Kidney (tissue), 14 donors: ENCODE measurements around the gene CRTC1. TPM values are rescaled to one million over a fixed set of nuclear protein-coding genes. Genes with fewer than 3 reads are reported as not detected.

Experiments used
- DNase-seq, 5 donors: peaks; one replicate each; pipeline ENCODE4 v3.0.0-alpha.2; 2013 to 2020
- FAIRE-seq: peaks from 2 replicates; lab custom pipeline; 2012; peaks lifted over from hg19 to GRCh38; lab: Jason Lieb, UNC
- H3K27ac ChIP-seq, 2 donors: one replicate each; pipeline ENCODE4 v1.7.0; 2013; ENCODE audit warnings: low read depth in 2 of 2, low read length in 2 of 2, inconsistent platforms in 1 of 2
- H3K27me3 ChIP-seq: one replicate; pipeline ENCODE4 v1.7.1; 2013; ENCODE audit warnings: low read length, inconsistent platforms; ENCODE audit not compliant: control insufficient read depth, insufficient read depth
- H3K36me3 ChIP-seq, 3 donors: one replicate each; pipeline versions ENCODE4 v1.7.0 to v1.7.1; 2013; ENCODE audit warnings: low read length in 3 of 3, control low read depth in 1 of 3, inconsistent platforms in 1 of 3; ENCODE audit not compliant: insufficient read depth in 3 of 3, control insufficient read depth in 2 of 3
- H3K4me1 ChIP-seq, 3 donors: one replicate each; pipeline versions ENCODE4 v1.7.0 to v1.7.1; 2013; ENCODE audit warnings: low read length in 3 of 3, inconsistent platforms in 1 of 3, low read depth in 1 of 3; ENCODE audit not compliant: control insufficient read depth in 2 of 3, insufficient read depth in 2 of 3
- H3K4me3 ChIP-seq, 3 donors: one replicate each; pipeline versions ENCODE4 v1.7.0 to v1.8.1; 2013; ENCODE audit warnings: low read length in 3 of 3, control low read depth in 1 of 3, inconsistent platforms in 1 of 3
- H3K9ac ChIP-seq, 3 donors: one replicate each; pipeline versions ENCODE4 v1.7.0 to v1.7.1; 2013; ENCODE audit warnings: low read length in 3 of 3, control low read depth in 1 of 3, inconsistent platforms in 1 of 3
- H3K9me3 ChIP-seq, 3 donors: one replicate each; pipeline versions ENCODE4 v1.7.0 to v1.7.1; 2013; ENCODE audit warnings: low read length in 3 of 3, control low read depth in 1 of 3, inconsistent platforms in 1 of 3; ENCODE audit not compliant: control insufficient read depth in 2 of 3, insufficient read depth in 1 of 3
- intact Hi-C: fragments of 100-400 bp; cut with DNase I; formaldehyde crosslinking; loops from one replicate; pipeline ENCODE4 v1.11.1; 2022
- polyA plus RNA-seq: library from polyadenylated mRNA; stranded (reverse); fragments of 350-450 nt; fragmentation: Illumina TruSeq; extraction: RNeasy Lipid Tissue Mini Kit (QIAGEN cat#74804); gene quantifications from one replicate; pipeline ENCODE4 v1.2.3, GENCODE V29; 2014; ENCODE audit warnings: low read depth, low replicate concordance; ENCODE audit not compliant: insufficient read depth
- total RNA-seq: library from RNA; stranded (reverse); fragmentation: NEBNext Ultra II Directional; extraction: Animal tissue kit (Norgen Biotek cat#: 25700); gene quantifications from one replicate; pipeline ENCODE4 v1.2.1, GENCODE V29; 2021
- TF ChIP-seq, protein P1 (sequence below): IDR thresholded peaks from 3 replicates; pipeline ENCODE4 v1.5.1; 2012; ENCODE audit warnings: mild to moderate bottlenecking, moderate library complexity, borderline replicate concordance; ENCODE audit not compliant: insufficient read depth; ENCODE audit errors: extremely low read depth
- donor health status: control.
- donor health status: control.
- donor health status: control.
- donor health status: control.
- donor health status: control.
- donor health status: DM: yes; HTN: yes; CAD: no.
- donor health status: Normal renal cell carcinoma (clear cell type).

Gene CRTC1
- total and polyA plus RNA-seq, 2 donors from 2014 or later: 10.9 to 26.8 TPM

DNA sequence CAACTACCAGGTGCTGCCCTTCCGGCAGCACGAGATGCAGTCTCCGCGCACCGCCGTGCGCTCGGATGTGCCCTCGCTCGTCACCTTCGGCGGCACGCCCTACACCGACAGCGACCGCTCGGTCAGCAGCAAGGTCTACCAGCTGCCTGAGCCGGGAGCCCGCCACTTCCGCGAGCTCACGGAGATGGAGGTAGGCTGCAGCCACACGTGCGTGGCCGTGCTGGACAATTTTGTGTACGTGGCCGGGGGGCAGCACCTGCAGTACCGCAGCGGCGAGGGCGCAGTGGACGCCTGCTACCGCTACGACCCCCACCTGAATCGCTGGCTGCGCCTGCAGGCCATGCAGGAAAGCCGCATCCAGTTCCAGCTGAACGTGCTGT, 15.2 kb upstream of the CRTC1 start:
- Histone ChIP-seq H3K27me3 (no peaks in the 10 kb centered on the region), H3K4me1 (no peaks in the 10 kb centered on the region), H3K4me3 (no peak overlapping the region), H3K9ac (no peak overlapping the region), H3K36me3 (no peaks in the 10 kb centered on the region), H3K27ac (no peak overlapping the region), H3K9me3 (no peaks in the 10 kb centered on the region)
- FAIRE-seq: no peak
- intact Hi-C loops: no loop called here
- DNase-seq: no peak
- TF ChIP-seq, protein P1, sequence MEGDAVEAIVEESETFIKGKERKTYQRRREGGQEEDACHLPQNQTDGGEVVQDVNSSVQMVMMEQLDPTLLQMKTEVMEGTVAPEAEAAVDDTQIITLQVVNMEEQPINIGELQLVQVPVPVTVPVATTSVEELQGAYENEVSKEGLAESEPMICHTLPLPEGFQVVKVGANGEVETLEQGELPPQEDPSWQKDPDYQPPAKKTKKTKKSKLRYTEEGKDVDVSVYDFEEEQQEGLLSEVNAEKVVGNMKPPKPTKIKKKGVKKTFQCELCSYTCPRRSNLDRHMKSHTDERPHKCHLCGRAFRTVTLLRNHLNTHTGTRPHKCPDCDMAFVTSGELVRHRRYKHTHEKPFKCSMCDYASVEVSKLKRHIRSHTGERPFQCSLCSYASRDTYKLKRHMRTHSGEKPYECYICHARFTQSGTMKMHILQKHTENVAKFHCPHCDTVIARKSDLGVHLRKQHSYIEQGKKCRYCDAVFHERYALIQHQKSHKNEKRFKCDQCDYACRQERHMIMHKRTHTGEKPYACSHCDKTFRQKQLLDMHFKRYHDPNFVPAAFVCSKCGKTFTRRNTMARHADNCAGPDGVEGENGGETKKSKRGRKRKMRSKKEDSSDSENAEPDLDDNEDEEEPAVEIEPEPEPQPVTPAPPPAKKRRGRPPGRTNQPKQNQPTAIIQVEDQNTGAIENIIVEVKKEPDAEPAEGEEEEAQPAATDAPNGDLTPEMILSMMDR: no peak

GRCh38 chr19:18668744-18669523, 14.5 kb upstream of the CRTC1 start:
- no peak for DNase-seq
- no peaks in the 10 kb centered on the region for H3K36me3 ChIP-seq

DNA sequence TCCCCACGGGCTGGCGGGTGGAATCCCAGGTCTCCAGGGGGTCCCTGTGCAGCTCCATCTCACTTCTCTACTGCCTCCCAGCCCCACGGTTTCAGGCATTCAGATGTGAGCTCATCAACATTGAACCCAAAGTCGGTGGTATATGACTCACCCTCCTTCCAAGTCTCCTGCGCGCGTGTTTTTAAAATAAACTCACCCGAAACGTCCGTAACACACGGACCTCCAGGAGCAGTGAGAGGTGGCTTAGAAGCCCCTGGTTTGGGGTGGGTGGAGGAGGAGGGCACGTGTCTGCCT, 14.0 kb upstream of the CRTC1 start:
- Histone ChIP-seq H3K27ac (no peak overlapping the region), H3K4me1 (no peaks in the 10 kb centered on the region), H3K27me3 (no peaks in the 10 kb centered on the region), H3K9me3 (no peaks in the 10 kb centered on the region), H3K4me3 (no peak overlapping the region), H3K9ac (no peak overlapping the region), H3K36me3 (no peaks in the 10 kb centered on the region)
- FAIRE-seq (no peak), DNase-seq (no peak)
- TF ChIP-seq, protein P1: no peak
- intact Hi-C loops: no loop called here

More at GRCh38 chr19:18668744-18669523, 14.5 kb upstream of the CRTC1 start:
- TF ChIP-seq, protein P1: no peak
- FAIRE-seq: no peak
- intact Hi-C loops: no loop called here
- H3K4me3 ChIP-seq: no peak overlapping the region
- no peak overlapping the region for H3K9ac ChIP-seq
- no peaks in the 10 kb centered on the region for H3K9me3 ChIP-seq
- no peaks in the 10 kb centered on the region for H3K4me1 ChIP-seq
- no peak overlapping the region for H3K27ac ChIP-seq
- H3K27me3 ChIP-seq: no peaks in the 10 kb centered on the region

DNA sequence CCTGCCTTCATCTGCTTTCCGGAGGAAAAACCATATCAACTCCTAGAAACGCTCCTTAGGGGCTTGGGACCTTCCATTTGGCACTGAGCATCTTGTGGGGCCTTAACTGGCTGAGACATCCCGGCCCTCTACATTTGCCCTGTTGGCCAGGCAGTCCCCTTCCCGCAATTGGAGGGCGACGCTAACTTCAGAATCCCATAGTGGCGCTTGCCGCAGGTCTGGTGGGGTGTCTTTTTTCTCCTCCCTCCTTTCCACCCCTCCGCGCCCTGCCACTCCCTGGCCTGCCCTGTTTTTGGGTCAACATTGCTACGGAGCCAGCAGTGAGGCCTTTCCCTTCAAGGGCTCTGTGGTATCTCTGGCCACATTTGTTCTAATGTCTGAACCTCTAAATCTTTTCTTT, 13.6 kb upstream of the CRTC1 start:
- Histone ChIP-seq H3K36me3 (no peaks in the 10 kb centered on the region), H3K4me3 (no peak overlapping the region), H3K27me3 (no peaks in the 10 kb centered on the region), H3K4me1 (no peaks in the 10 kb centered on the region), H3K9me3 (no peaks in the 10 kb centered on the region), H3K27ac (no peak overlapping the region), H3K9ac (no peak overlapping the region)
- DNase-seq (no peak), FAIRE-seq (no peak)
- intact Hi-C loops: no loop called here
- TF ChIP-seq, protein P1: no peak
